ENCODE measurements around the gene RNF169. TPM values are rescaled to one million over a fixed set of nuclear protein-coding genes. Genes with fewer than 3 reads are reported as not detected.

RNF169 gene
- total RNA-seq, 1 donor from 2014 or later, result 21.2 TPM

DNA sequence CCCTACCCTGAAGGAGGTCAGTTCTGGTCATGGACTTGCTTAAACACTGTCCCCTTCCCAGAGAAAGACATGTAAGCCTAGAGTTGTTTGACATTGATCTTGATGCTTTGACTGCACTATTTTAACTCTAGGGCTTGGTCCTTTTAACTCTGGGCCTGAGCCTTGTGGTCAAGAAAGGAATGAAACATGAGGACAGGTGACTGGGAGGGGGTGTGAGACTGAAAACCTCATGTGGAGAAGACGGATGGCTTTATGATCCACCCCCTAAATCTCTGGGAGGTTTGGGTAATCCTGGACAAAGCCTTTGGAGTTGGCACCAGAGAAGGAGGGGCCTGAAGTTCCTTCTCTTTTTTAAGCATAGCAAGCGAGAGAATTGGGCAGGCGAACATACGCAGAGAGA lies 35.0 kb upstream of the RNF169 start:
- TF ChIP-seq CTCF (IDR thresholded peaks at IDR 0.05), result no peak
- ATAC-seq, result no peak
- Histone ChIP-seq H3K36me3 (no peaks in the 10 kb centered on the region), H3K9me3 (no peaks in the 10 kb centered on the region), H3K27ac (no peak overlapping the region), H3K27me3 (ENCODE audit: low read depth) (no peaks in the 10 kb centered on the region), H3K4me1 (peaks cover 4% of the 10 kb centered on the region), H3K4me3 (no peak overlapping the region)
- intact Hi-C loops (cut with DNase I), result no loop called here
- DNase-seq, result no peak

DNA sequence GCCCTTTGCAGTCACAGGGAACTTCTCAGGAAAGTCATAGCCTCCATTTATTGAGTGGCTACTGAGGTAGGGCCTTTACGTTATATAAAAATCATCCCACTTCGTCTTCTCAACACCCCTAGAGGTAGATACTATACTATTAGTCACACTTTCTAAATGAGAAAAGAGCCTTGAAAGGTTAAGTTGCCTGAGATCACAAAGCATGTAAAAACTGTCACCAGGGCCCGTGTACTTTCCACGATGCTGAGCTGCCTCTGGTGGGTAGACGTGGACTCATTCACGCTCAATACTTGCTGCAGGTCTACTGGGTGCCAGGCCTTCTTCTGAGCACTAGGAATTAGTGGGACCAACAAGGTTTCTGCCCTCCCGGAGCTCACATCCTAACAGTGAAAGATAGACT lies 33.7 kb upstream of the RNF169 start:
- intact Hi-C loops (cut with DNase I), result no loop called here
- H3K9me3 ChIP-seq, result no peaks in the 10 kb centered on the region
- no peaks in the 10 kb centered on the region for H3K36me3 ChIP-seq
- no peak overlapping the region for H3K4me3 ChIP-seq
- peaks cover 6% of the 10 kb centered on the region for H3K4me1 ChIP-seq
- ATAC-seq (no peak), DNase-seq (no peak)
- H3K27me3 ChIP-seq (ENCODE audit: low read depth), result no peaks in the 10 kb centered on the region
- no peak for TF ChIP-seq CTCF (IDR thresholded peaks at IDR 0.05)
- no peak overlapping the region for H3K27ac ChIP-seq

DNA sequence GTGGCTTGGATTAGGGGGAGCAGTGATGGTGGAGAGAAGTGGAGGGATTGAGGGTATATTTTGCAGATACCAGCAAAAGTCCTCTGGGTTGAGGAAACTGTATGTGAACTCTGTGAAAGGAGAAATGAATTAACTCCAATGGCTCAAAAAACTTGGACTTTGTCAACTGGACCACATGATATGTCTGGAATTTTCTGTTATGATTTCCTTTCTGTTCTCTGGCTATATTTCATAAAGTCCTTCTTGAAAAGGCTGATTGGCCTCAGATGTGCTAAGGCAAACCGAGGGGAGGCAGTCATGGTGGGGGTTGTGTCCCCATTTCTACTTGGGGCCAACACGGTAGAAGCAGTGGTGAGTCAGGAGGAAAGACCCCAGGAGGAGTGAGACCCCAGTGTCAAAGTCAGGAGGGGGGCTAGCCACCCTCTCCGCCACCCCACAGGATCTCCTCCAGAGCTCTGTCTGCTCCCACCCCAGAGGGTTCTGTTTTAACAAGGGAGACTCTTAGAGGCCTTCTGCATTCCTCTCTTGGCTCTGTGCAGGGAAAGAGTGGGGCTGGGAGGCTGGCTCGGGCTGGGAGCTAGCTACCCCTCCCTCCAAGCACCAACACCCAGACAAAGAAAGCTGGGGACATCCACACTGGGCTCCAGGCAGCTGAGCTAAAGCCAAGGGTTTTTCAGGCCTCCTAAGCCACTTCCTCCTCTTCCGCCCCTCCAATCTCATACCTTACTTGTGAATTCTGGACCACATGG lies 31.3 kb upstream of the RNF169 start:
- Histone ChIP-seq H3K27me3 (ENCODE audit: low read depth) (no peaks in the 10 kb centered on the region), H3K4me3 (no peak overlapping the region), H3K36me3 (no peaks in the 10 kb centered on the region), H3K4me1 (peaks cover 16% of the 10 kb centered on the region), H3K27ac (peak overlapping the region; percentile 25), H3K9me3 (no peaks in the 10 kb centered on the region)
- ATAC-seq, result no peak
- DNase-seq, result no peak
- no peak for TF ChIP-seq CTCF (IDR thresholded peaks at IDR 0.05)
- intact Hi-C loops (cut with DNase I), result no loop called here

DNA sequence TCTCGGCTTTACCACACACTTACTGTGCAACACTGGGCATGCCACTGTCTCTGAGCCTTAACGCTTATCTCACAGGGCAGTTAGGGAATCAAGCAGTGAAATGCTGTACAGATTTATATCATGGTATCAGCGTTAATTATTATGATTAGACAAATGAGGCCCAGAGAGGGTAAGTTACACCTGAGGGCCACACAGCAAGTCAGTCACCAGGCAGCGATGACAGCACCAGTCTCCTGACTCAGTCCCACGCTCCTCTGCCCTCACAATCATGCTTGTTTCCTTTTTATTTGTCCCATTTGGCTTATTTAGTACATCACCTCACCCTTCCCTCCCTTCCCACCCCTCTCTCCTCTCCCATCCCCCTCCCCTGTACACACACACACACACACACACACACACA lies 29.6 kb upstream of the RNF169 start:
- no peak for ATAC-seq
- no peak for DNase-seq
- no peak for TF ChIP-seq CTCF (IDR thresholded peaks at IDR 0.05)
- H3K27ac ChIP-seq, result no peak overlapping the region
- H3K36me3 ChIP-seq, result no peaks in the 10 kb centered on the region
- peaks cover 16% of the 10 kb centered on the region for H3K4me1 ChIP-seq
- H3K27me3 ChIP-seq (ENCODE audit: low read depth), result no peaks in the 10 kb centered on the region
- intact Hi-C loops (cut with DNase I), result no loop called here
- no peak overlapping the region for H3K4me3 ChIP-seq
- no peaks in the 10 kb centered on the region for H3K9me3 ChIP-seq

DNA sequence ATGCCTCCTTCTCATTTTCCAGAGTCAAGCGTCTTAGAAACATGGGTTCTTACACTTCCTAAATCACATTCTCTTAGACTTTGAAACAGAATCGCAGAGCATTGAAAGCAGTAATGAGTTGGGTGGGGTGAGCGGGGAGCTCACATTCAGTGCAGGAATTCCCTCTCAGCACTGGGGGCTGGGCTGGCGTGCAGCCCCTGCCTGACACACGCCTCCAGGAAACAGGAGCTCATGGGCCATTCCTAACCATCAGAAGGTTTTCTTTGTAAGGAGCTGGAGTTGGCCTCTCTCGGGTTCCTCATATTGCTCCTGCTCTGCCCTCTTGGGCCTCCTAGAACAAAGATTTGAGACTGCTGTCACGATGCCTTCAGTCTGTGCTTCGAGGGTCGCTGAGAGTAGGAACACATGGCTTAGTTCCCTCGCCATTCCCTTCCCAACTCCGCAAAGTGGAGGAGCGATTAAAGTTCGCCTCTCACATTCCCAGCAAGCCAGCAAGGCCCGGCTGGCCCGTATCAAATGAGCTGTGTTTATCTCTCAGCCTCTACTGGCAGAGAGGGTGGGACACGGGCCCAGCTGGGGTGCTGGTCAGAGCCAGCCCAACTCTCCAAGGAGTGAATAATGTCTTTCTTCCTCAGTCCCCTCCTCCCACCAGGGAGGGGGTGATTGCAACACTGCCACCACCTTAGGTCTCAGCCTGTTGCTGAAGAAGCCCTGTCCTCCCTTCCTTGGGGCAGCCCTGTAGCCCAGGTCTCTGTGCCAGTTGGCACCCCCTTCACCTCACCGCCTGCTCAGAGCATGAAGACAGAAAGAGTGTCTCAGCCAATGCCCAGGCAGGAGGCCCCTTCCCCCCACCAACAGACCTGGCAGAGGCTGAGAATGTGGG lies 27.8 kb upstream of the RNF169 start:
- DNase-seq, result peak; percentile 63
- Histone ChIP-seq H3K27ac (peak overlapping the region; percentile 49), H3K4me1 (peaks cover 16% of the 10 kb centered on the region), H3K27me3 (ENCODE audit: low read depth) (no peaks in the 10 kb centered on the region), H3K36me3 (no peaks in the 10 kb centered on the region), H3K9me3 (no peaks in the 10 kb centered on the region), H3K4me3 (no peak overlapping the region)
- TF ChIP-seq CTCF (IDR thresholded peaks at IDR 0.05), result no peak
- intact Hi-C loops (cut with DNase I), result no loop called here
- peak; percentile 78 to 80 for ATAC-seq
